MM.1S (cell line): ENCODE results near the gene TEKT3.

Experiments used
- EZH2 ChIP-seq: fragments of 300-600 bp; sonication (generic); optimal IDR thresholded peaks from 2 replicates; pipeline ENCODE3; 2017; ENCODE audit warnings: low read depth, mild to moderate bottlenecking, antibody characterized with exemption, low read length, mixed read lengths
- TF ChIP-seq, protein P1 (sequence below): fragments of 300-600 bp; sonication (generic); IDR thresholded peaks from 2 replicates; pipeline ENCODE4 v1.5.1; 2016; ENCODE audit warnings: antibody characterized with exemption, low read length, mixed read lengths

DNA sequence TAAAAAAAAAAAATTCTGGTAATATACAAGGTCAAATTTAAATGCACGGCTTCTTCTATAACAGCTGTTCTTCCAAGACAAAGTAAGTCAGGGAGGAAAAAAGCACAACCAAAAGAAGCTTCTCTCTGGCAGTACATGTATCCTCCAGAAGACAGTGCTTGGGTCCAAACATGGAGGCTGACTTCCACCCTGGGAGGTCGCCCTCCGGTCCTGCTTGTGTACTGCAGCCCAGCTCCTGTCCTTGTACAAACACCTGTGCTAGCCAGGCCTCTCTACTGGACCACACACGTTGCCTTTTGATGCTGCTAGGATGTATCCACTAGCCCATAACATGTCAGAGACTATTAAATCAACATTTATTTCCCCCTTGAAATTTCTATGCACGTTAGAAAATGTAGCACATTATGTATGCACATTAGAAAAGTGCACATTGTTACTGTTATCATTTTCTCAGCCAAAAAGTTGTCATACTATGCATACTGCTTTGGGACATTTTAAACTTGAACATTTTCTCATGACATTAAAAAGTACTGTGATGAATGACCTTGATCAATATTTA is 21.9 kb downstream of the TEKT3 start:
- TF ChIP-seq, protein P1, sequence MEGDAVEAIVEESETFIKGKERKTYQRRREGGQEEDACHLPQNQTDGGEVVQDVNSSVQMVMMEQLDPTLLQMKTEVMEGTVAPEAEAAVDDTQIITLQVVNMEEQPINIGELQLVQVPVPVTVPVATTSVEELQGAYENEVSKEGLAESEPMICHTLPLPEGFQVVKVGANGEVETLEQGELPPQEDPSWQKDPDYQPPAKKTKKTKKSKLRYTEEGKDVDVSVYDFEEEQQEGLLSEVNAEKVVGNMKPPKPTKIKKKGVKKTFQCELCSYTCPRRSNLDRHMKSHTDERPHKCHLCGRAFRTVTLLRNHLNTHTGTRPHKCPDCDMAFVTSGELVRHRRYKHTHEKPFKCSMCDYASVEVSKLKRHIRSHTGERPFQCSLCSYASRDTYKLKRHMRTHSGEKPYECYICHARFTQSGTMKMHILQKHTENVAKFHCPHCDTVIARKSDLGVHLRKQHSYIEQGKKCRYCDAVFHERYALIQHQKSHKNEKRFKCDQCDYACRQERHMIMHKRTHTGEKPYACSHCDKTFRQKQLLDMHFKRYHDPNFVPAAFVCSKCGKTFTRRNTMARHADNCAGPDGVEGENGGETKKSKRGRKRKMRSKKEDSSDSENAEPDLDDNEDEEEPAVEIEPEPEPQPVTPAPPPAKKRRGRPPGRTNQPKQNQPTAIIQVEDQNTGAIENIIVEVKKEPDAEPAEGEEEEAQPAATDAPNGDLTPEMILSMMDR, result no peak
- TF ChIP-seq EZH2, result no peak
